SK-N-SH (cell line): ENCODE data around the gene AGPAT3.

Source experiments
- FOXM1 ChIP-seq: IDR thresholded peaks from 2 replicates; pipeline ENCODE4 v1.4.0; 2012; ENCODE audit warnings: low read depth, mild to moderate bottlenecking
- GATA2 ChIP-seq: sonication (generic); formaldehyde crosslinking; IDR thresholded peaks from 2 replicates; pipeline ENCODE4 v1.5.0; 2020; ENCODE audit warnings: mild to moderate bottlenecking, missing genetic modification reagents
- MXI1 ChIP-seq: IDR thresholded peaks from 2 replicates; pipeline ENCODE4 v1.6.1; 2012; ENCODE audit warnings: mild to moderate bottlenecking, low read depth, low read length, improper control_type of control experiment
- NFIC ChIP-seq: IDR thresholded peaks from 2 replicates; pipeline ENCODE4 v1.4.0; 2012; ENCODE audit warnings: borderline replicate concordance
- TAF1 ChIP-seq: IDR thresholded peaks from 2 replicates; pipeline ENCODE4 v1.6.1; 2012; ENCODE audit warnings: low read depth, mild to moderate bottlenecking, low read length, moderate library complexity, borderline replicate concordance
- TF ChIP-seq, protein P1 (sequence below): IDR thresholded peaks from 2 replicates; pipeline ENCODE4 v1.6.1; 2012; ENCODE audit warnings: mild to moderate bottlenecking, low read depth, low read length, moderate library complexity
- TF ChIP-seq, protein P2 (sequence below): fragments of 200-600 bp; sonication (generic); IDR thresholded peaks from 2 replicates; pipeline ENCODE4 v1.6.1; 2017; ENCODE audit warnings: antibody characterized with exemption, mild to moderate bottlenecking, moderate library complexity

DNA sequence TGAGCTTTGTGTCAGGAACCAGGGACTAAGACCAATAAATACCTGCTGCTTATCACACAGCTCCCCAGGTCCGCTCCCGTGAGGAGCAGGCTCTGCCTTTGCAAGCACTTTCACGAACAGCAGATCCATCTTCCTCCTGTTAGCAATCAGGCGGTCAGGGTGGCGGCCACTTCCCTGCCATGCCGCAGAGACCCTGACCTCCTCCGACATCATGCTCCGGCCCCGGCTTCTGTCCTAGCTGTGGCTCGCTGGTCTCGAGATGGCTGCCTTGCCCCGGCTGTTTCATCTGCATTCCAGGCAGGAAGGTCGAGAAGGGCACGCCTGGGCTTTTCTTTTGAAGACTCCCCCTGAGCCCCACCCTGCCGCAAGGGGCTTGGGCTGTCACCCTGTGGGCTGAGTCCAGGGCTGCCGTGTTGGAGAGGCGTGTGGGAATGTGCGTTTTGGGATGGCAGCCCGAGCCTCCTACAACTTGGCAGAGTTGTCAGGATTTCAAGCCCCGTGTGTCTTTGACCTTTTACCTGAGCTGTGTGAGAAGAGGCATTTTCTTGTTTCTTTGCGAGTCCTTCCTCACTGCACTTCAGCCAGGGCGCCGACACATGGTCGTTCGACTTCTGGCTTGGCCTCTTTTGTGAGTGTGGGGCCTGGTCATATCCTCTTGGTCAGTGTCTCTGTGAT lies 59.5 kb downstream of the AGPAT3 start:
- TF ChIP-seq, protein P1, sequence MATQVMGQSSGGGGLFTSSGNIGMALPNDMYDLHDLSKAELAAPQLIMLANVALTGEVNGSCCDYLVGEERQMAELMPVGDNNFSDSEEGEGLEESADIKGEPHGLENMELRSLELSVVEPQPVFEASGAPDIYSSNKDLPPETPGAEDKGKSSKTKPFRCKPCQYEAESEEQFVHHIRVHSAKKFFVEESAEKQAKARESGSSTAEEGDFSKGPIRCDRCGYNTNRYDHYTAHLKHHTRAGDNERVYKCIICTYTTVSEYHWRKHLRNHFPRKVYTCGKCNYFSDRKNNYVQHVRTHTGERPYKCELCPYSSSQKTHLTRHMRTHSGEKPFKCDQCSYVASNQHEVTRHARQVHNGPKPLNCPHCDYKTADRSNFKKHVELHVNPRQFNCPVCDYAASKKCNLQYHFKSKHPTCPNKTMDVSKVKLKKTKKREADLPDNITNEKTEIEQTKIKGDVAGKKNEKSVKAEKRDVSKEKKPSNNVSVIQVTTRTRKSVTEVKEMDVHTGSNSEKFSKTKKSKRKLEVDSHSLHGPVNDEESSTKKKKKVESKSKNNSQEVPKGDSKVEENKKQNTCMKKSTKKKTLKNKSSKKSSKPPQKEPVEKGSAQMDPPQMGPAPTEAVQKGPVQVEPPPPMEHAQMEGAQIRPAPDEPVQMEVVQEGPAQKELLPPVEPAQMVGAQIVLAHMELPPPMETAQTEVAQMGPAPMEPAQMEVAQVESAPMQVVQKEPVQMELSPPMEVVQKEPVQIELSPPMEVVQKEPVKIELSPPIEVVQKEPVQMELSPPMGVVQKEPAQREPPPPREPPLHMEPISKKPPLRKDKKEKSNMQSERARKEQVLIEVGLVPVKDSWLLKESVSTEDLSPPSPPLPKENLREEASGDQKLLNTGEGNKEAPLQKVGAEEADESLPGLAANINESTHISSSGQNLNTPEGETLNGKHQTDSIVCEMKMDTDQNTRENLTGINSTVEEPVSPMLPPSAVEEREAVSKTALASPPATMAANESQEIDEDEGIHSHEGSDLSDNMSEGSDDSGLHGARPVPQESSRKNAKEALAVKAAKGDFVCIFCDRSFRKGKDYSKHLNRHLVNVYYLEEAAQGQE = no peak
- TF ChIP-seq TAF1 = no peak
- TF ChIP-seq, protein P2, sequence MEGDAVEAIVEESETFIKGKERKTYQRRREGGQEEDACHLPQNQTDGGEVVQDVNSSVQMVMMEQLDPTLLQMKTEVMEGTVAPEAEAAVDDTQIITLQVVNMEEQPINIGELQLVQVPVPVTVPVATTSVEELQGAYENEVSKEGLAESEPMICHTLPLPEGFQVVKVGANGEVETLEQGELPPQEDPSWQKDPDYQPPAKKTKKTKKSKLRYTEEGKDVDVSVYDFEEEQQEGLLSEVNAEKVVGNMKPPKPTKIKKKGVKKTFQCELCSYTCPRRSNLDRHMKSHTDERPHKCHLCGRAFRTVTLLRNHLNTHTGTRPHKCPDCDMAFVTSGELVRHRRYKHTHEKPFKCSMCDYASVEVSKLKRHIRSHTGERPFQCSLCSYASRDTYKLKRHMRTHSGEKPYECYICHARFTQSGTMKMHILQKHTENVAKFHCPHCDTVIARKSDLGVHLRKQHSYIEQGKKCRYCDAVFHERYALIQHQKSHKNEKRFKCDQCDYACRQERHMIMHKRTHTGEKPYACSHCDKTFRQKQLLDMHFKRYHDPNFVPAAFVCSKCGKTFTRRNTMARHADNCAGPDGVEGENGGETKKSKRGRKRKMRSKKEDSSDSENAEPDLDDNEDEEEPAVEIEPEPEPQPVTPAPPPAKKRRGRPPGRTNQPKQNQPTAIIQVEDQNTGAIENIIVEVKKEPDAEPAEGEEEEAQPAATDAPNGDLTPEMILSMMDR = no peak
- TF ChIP-seq GATA2 (CRISPR knock-in tag) = no peak
- TF ChIP-seq FOXM1 = no peak
- TF ChIP-seq MXI1 = no peak
- no peak for TF ChIP-seq NFIC
